NT2/D1 (cell line): ENCODE results near the gene TRIM9.

Experiments used
- YY1 ChIP-seq: IDR thresholded peaks from 2 replicates; pipeline ENCODE4 v1.6.1; 2011; ENCODE audit not compliant: insufficient read length, insufficient read depth
- ZNF274 ChIP-seq: IDR thresholded peaks from 2 replicates; pipeline ENCODE4 v1.6.1; 2011; ENCODE audit warnings: mild to moderate bottlenecking, low read depth, low read length

GRCh38 chr14:50999726-51000125, 95.2 kb downstream of the TRIM9 start:
- TF ChIP-seq ZNF274 (no peak), YY1 (no peak)
